Nephron (organoid): ENCODE results near the gene ASB15.
A peak's percentile ranks its signal among the peaks of the same experiment; 100 is the strongest.

Experiments used
- H3K27ac Mint-ChIP-seq, 3 experiments: 2 replicates each; pipeline ENCODE4 v1.8.0; 2020; ENCODE audit warnings: mixed read lengths in 3 of 3, mild to moderate bottlenecking in 2 of 3, moderate library complexity in 1 of 3
- H3K27me3 Mint-ChIP-seq: 2 replicates; pipeline ENCODE4 v1.8.0; 2021; ENCODE audit warnings: low read depth, mild to moderate bottlenecking, moderate library complexity, mixed read lengths
- H3K36me3 Mint-ChIP-seq: 2 replicates; pipeline ENCODE4 v1.8.0; 2020; ENCODE audit warnings: low read depth, mixed read lengths
- H3K4me1 Mint-ChIP-seq: 2 replicates; pipeline ENCODE4 v1.8.0; 2020; ENCODE audit warnings: mixed read lengths
- H3K4me3 Mint-ChIP-seq, 3 experiments: 2 replicates each; pipeline ENCODE4 v1.8.0; 2020; ENCODE audit warnings: mild to moderate bottlenecking in 3 of 3, mixed read lengths in 3 of 3, moderate library complexity in 2 of 3
- H3K9me3 Mint-ChIP-seq: 2 replicates; pipeline ENCODE4 v1.8.0; 2020; ENCODE audit warnings: mixed read lengths
- CTCF ChIP-seq, 3 experiments: fragments of 200-600 bp; sonication (generic); IDR thresholded peaks; one replicate each; pipeline ENCODE4 v1.5.0; 2021; ENCODE audit warnings: antibody characterized with exemption in 3 of 3; ENCODE audit not compliant: unreplicated experiment in 3 of 3

ASB15 gene

GRCh38 chr7:123649964-123650363 is 48.3 kb downstream of the ASB15 start:
- H3K9me3 Mint-ChIP-seq: no peaks in the 10 kb centered on the region
- no peaks in the 10 kb centered on the region for H3K36me3 Mint-ChIP-seq
- no peak overlapping the region for H3K4me3 Mint-ChIP-seq
- TF ChIP-seq CTCF (IDR thresholded peaks at IDR 0.05; ENCODE audit: unreplicated experiment in 3 of 3): no peak
- H3K4me1 Mint-ChIP-seq: peaks cover 10% of the 10 kb centered on the region
- no peak overlapping the region for H3K27ac Mint-ChIP-seq
- H3K27me3 Mint-ChIP-seq: peaks cover 4% of the 10 kb centered on the region

DNA sequence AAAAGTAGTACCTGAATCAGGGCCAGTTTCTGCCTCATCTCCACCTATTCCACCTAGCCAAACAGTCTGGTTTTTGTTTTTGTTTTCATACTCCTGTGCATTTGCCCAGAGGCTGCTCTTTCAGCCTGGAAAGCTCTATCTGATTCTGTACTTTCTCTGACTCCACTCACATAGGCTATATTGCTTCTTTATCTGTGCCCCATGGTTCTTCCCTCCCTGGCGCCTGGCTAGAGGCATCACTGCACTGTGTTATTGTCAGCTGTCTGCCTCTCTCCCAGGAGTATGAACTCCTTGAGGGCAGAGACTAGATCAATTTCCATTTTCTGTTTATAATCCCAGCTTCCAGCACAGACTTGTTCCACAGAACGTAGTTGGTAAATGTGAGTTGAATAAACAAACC is 49.0 kb downstream of the ASB15 start:
- H3K27ac Mint-ChIP-seq: no peak overlapping the region
- H3K36me3 Mint-ChIP-seq: no peaks in the 10 kb centered on the region
- peaks cover 4% of the 10 kb centered on the region for H3K27me3 Mint-ChIP-seq
- no peaks in the 10 kb centered on the region for H3K9me3 Mint-ChIP-seq
- no peak overlapping the region for H3K4me3 Mint-ChIP-seq
- no peak for TF ChIP-seq CTCF (IDR thresholded peaks at IDR 0.05; ENCODE audit: unreplicated experiment in 3 of 3)
- peaks cover 8% of the 10 kb centered on the region for H3K4me1 Mint-ChIP-seq

DNA sequence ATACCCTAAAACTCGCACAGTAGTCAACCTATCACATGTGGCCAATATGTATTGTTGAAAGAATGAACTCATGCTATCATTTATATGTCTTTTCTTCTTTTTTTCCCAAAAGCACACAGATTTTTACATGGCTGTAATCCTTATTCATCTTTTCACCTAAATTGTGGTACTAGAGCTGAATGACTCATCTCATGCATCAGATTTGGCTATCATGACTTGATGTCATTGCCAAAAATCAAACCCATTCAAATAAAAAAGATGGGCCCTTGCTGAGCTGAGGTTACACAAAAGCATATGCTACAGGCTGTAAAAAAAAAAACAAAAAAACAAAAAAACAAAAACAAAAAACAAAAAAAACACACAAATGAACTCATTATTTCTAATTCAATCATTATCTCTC is 50.8 kb downstream of the ASB15 start:
- H3K4me3 Mint-ChIP-seq: no peak overlapping the region
- no peaks in the 10 kb centered on the region for H3K9me3 Mint-ChIP-seq
- no peaks in the 10 kb centered on the region for H3K36me3 Mint-ChIP-seq
- no peak overlapping the region for H3K27ac Mint-ChIP-seq
- peaks cover 6% of the 10 kb centered on the region for H3K4me1 Mint-ChIP-seq
- H3K27me3 Mint-ChIP-seq: peaks cover 4% of the 10 kb centered on the region
- TF ChIP-seq CTCF (IDR thresholded peaks at IDR 0.05; ENCODE audit: unreplicated experiment in 3 of 3): no peak

DNA sequence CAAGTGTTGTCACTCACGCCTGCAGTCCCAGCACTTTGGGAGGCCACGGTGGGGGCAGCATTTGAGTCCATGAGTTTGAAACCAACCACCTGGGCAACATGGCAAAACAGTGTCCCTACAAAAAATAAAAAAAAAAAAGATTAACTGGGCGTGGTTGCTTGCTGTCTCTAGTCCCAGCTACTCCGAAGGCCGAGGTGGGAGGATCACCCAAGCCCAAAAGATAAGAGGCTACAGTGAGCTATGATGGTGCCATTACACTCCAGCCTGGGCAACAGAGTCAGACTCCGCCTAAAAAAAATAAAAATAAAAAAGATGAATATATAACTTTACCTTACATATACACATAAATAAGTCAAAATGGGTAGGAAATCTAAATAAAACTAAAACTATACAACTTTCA is 51.5 kb downstream of the ASB15 start:
- Mint-ChIP-seq H3K4me1 (peaks cover 6% of the 10 kb centered on the region), H3K36me3 (no peaks in the 10 kb centered on the region), H3K9me3 (no peaks in the 10 kb centered on the region), H3K4me3 (no peak overlapping the region), H3K27me3 (peaks cover 4% of the 10 kb centered on the region), H3K27ac (no peak overlapping the region)
- no peak for TF ChIP-seq CTCF (IDR thresholded peaks at IDR 0.05; ENCODE audit: unreplicated experiment in 3 of 3)

DNA sequence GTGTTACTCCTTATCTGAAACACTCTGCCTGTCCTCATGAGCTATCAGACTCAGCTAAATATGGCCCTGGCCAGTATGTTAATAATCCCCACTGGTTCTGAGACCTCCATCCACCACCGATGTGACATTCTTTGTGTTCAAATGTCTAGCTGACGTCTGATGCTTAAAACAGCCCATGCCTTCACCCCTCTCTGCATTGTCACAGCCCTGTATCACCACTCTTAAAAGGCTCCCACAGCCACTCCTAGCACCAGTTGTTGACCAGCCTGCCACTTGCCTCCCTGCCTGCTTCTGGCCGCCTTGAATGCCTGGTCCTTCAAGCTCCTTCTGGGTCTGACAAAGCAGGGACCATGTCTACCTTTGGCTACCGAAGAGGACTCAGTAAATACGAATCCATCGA is 54.0 kb downstream of the ASB15 start, which contains the start of gene LMOD2:
TSS of gene LMOD2 (plus strand) at position 253 of the 400 bp plus-strand sequence. CDS start at position 351, 98 bp downstream.
- H3K27ac Mint-ChIP-seq: no peak within 1 kb of the TSS
- TF ChIP-seq CTCF (IDR thresholded peaks at IDR 0.05; ENCODE audit: unreplicated experiment in 3 of 3): no peak
- H3K4me1 Mint-ChIP-seq: peaks cover 10% of the 10 kb centered on the region
- peaks cover 8% of the 10 kb centered on the region for H3K27me3 Mint-ChIP-seq
- no peaks in the 10 kb centered on the region for H3K36me3 Mint-ChIP-seq
- peak within 1 kb of the TSS in 2 of 3 experiments; percentile 26 to 84 for H3K4me3 Mint-ChIP-seq
- no peaks in the 10 kb centered on the region for H3K9me3 Mint-ChIP-seq

DNA sequence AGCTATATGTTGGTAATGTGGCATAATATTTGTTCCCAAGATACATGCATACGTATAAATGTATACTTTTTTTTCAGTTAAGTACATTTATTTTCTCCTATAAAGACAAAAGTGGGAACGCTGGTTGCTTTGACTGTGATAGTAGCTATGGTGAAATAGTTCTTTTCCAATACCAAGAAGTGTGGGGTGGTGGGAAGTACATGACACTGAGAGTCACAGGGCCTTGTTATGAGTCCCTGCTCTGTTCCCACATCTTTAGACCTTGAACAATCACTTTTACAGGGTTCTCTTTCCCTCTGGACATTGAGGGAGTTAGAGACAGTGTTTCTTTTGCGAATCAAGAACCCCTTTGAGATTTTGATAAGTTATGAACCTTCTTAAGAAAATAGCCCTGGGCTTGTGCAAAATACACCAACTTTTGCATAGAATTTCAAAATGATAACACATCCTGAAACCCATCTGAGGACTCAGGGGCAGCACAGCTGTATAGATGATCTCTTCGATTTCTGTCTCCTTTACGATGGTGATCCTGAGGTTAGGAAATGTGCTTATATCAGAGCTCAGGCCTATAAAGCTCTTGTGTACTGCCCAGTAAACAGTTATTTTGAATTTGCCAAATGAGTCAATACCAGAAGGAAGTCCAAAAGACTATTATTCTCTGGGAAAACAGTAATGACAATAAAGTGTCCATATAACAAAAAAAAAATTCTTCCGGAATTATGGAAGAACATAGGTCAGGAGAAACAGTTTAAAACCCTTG is 55.1 kb downstream of the ASB15 start:
- H3K36me3 Mint-ChIP-seq: no peaks in the 10 kb centered on the region
- H3K4me3 Mint-ChIP-seq: peak overlapping the region in 1 of 3 experiments; percentile 74
- TF ChIP-seq CTCF (IDR thresholded peaks at IDR 0.05; ENCODE audit: unreplicated experiment in 3 of 3): no peak
- no peak overlapping the region for H3K27ac Mint-ChIP-seq
- H3K27me3 Mint-ChIP-seq: peaks cover 8% of the 10 kb centered on the region
- peaks cover 10% of the 10 kb centered on the region for H3K4me1 Mint-ChIP-seq
- H3K9me3 Mint-ChIP-seq: peaks cover 1% of the 10 kb centered on the region
